ENCODE data around the gene SPAG6.

SPAG6 gene

GRCh38 chr10:22458272-22459038, 113.2 kb downstream of the SPAG6 start:
- DNase-seq (ENCODE audit: extremely low read depth in 1 of 2, low read depth in 1 of 2): no peak

DNA sequence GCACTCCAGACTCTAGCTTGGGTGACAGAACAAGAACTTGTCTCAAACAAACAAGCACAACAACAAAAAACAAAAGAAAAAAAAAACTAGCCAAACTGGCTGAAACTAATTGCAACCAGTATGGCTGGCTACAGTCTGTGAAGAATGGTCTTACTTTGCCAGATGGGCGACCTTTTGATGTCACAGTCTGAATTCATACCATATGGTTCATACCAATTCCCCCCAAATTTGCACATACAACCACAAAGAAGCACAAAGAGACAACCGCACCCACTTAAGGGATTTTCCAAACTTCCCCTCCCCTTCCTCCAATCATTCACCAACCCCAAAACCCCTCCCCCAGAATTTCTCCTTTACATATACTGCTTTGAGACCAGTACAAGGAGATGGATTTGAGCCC, 114.2 kb downstream of the SPAG6 start:
- no peak for DNase-seq (ENCODE audit: extremely low read depth in 1 of 2, low read depth in 1 of 2)

DNA sequence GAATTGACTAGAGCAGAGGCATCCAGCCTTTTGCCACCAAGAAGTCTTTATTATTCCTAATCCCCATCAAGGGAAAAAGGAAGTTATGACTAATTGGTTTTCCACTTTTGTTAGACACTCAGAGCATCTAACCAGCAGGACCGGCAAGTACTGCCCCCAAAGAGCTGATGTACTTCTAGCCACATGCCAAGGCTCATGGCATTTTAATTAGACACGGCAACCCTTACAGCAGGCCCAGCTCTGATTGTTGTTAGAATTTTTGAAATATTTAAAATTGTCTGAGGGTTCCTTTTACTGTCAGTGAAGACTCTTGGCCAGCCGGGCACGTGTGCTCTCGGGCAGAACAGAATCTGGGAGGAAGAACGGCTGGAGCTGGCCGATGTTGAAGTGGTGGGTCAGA, 114.8 kb downstream of the SPAG6 start:
- DNase-seq (ENCODE audit: extremely low read depth in 1 of 2, low read depth in 1 of 2): no peak

DNA sequence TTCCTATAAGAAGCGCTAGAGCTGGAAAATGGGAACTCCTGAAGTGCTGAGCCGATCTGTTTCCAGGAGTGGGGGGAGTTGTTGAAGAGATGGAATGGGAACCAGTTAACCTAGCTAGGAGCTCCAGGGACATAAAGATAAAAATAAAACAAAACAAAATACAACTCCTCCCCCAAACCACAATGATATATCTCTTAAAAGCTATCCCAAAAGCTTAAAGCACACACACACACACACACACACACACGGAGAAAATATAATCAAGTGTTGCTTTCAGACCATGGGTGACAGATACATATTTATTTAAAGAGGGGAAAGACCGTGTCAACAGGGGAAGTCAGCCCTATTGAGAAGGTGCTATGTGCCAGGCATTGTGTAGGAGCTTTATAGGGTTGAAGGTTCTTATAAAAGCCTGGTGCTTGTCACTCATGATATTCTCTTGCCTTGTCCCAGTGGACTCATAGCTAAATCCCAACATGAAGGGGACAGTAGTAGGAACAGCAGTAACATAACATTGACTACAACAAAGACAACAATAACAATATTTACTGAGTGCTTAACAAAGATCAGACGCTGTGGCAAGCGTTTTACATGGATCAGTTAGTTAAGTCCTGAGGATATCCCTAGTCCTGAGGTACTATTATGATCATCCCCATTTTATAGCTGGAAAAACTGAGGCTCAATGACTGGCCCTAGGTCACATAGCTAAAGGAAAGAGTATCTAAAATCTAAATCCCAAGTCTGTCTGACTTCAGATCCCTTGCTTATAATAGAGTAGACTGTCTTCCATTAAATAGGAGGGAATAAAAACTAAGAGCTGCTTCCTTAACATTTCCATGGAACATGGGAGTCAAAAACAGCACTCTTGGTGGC, 115.5 kb downstream of the SPAG6 start:
- DNase-seq (ENCODE audit: extremely low read depth in 1 of 2, low read depth in 1 of 2): no peak

- DNase-seq (ENCODE audit: extremely low read depth in 1 of 2, low read depth in 1 of 2): no peak
Measured at GRCh38 chr10:22461891-22462290, 116.6 kb downstream of the SPAG6 start.

DNA sequence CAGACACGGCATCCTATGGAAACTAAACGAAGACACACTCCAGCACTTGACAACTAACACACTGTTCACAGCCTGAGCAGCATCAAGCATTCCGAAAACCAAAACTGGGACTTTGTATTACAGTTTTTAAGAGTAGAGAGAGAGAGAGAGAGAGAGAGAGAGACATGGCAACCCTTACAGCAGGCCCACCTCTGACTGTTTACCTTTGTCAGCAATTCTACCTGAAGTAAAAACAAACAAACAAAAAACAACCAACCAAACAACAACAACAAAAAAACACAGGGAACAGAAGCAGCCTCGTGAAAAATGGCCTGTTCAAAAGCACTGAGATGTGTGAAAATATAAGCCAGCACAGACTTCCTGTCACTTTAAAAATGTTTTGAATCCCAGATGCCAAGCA, 118.0 kb downstream of the SPAG6 start:
- DNase-seq (ENCODE audit: extremely low read depth in 1 of 2, low read depth in 1 of 2): no peak

DNA sequence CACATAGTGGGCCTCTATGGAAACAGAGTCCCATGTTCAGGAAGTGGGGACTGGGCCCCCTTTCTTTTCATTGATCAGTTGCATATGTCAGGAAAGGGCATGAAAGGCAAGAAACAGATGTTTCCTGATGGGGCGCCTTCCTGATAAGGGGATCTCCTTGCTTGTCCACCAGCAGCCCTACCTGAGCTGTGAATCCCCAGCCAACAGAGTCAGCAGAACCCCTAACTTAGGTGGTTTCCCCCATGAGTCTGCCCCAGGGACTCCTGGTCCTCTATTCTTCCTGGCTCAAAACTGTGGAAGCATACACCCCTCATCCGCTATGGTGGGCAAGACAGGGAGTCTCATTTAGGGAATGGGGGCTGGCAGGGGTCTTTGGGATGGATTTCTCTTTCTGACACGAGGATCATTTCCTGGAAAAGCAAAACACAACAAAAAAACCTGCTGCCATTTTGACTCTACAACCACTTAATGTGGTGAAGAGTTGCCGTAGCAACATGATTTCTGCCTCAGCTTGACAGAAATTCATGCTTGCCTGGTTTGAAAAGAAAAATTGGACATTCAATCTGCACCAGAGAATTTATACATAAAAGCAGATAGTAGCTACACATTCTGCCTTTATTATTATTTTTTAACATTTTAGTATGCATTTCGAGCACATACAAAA, 119.8 kb downstream of the SPAG6 start:
- DNase-seq (ENCODE audit: extremely low read depth in 1 of 2, low read depth in 1 of 2): no peak

DNA sequence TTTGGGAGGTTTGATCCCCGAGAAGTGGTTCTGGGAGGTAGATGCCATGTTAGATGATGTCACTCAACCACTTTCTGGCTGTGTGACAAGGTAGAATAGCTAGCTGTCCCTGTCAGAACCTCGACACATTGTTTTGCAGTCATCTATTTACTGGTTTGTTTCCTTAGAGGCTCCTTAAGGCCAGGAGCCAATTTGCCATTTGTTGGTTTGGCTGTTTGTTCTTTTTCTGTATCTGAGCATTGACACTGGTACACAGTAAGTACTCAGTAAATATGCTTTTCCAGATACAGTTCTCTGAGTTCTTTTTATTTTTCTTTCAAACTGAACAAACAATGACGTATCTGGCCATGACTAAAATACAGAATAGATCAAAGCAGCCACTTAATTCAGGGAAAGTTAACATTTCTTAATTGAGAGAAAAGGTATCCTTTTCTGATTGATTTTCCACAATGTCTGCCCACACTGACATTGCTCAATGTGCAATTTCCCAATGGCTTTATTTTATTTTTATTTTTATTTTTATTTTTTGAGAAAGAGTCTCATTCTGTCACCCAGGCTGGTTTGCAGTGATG, 121.6 kb downstream of the SPAG6 start:
- no peak for DNase-seq (ENCODE audit: extremely low read depth in 1 of 2, low read depth in 1 of 2)

Measured in activated CD8-positive, alpha-beta memory T cell treated with anti-CD3 and anti-CD28 coated beads for 1 hour (primary cell).